Anterior cingulate cortex (tissue), 58 donors: ENCODE measurements around the gene TBC1D19.
A peak's percentile ranks its signal among the peaks of the same experiment; 100 is the strongest.

Experiments
- DNase-seq, 58 donors: peaks; one replicate each; lab custom pipeline; 2025; lab: John Stamatoyannopoulos, UW

The TBC1D19 gene

DNA sequence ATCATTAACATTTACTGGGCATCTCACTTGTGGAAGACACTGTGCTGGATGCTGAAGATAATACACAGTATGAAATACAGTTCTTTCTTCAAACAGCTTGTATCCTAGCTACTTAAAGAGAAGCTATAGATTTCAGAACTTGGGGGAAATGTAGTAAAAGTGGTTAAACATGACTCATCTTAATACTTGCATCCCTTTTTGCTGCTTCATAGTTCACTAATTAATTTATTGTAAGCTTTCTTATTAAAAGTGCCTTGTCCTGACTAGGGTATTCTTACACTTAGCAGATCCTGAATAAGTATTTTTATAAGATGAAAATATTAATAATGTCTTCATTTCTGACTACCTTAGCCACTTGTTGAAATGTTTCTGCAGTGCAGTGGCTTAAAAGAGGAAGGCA lies 144.0 kb downstream of the TBC1D19 start:
- DNase-seq = no peak

DNA sequence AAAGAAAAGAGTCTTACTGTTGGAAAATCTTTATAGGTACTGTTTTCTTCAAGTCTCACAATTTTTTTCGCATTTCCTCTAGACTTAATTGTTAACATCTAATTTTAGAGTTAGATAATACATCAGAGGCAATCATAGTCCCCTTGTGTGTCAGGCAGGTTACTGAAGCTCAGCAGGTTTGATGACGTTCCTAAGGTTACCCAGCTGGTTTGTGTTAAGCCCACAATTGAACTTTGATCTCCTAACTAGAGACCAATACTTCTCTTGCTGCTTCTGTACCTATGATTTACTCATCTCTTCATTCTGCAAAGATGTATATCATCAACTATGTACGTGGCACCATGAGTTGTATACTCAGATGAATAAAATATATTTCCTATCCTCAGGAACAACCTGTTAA lies 145.1 kb downstream of the TBC1D19 start:
- no peak for DNase-seq

DNA sequence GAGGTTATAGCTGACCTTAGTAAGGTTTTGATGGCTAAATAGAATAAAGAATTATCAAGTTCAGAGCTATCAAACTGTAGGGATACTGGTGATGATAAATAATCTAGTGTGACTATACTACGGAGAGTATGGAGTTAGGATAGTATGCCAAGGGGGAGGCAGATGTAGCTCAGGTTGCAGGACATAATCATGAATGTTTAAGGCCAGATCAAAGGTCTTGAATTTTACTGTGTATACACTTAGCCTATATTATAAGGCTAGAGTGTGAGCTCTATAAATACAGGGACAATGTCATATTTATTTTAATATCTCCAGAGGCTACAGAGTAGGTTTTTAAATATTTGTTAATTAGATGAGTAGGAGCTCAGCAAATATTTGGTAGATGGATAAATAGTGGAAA lies 145.7 kb downstream of the TBC1D19 start:
- no peak for DNase-seq

DNA sequence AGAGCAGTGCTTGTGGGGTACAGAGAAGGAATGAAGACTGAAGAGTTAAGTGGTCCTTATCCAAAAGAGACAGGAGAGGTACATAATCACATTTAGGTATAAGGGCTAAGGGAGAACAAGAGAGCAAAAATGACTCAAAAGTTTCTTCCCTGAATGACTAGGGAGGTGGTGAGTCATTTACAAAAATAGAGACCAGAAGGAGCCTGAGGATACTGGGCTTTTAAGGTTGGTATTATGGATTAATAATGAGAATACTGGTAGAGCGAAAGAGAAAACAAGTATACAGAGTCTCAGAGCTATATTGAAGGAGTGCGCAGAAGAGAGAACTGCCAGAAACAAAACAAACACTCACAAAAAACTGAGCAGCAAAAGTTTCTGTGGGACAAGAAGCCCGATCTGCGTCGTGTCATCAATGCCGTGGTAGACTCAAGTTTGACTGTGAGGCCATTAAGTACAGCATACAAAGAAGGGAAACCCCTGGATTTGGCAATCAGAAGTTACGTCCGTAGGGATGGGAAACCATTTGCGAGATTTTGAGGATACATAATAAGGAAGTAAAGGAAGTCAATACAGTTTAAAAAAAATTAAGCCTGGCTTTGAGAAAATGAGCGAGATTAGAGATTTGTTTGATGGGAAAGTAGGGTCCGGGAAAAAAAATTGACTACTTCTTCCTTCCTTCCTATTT lies 147.6 kb downstream of the TBC1D19 start:
- DNase-seq = no peak

DNA sequence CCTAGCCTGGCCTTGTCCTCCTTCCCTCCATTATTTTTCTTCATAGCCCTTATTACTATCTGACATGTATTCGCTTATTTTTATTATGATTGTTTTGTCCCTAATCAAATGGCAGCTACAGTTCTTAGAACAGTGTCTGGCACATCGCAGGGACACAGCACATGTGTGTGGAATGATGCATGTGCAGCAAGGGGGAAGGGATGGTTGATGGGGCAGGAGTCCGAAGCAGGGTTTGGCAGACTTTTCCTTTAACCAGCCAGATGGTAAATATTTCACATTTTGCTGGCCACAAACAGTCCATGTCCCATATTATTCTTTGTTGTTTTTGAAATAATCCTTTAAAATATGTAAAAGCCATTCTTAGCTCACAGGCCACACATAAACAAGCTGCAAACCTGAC lies 148.5 kb downstream of the TBC1D19 start:
- no peak for DNase-seq

DNA sequence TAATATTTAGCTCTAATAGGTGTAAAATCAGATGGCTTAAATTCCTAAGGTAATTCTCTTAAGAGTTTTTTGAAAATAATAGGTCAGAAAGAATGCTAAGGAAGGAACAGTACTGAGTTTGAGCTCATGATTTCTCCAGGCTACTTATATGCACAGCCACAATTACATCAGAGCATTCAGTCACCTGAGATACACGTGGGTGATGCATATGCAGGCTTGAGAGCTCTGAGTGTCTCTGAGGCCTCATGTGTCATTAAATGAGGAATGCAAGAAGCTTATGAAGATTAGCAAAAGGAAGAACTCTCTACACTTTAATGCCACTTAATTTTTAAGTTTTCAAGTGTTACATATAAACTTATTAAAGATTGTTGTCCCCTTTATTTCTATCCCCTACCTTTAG lies 152.7 kb downstream of the TBC1D19 start:
- no peak for DNase-seq

DNA sequence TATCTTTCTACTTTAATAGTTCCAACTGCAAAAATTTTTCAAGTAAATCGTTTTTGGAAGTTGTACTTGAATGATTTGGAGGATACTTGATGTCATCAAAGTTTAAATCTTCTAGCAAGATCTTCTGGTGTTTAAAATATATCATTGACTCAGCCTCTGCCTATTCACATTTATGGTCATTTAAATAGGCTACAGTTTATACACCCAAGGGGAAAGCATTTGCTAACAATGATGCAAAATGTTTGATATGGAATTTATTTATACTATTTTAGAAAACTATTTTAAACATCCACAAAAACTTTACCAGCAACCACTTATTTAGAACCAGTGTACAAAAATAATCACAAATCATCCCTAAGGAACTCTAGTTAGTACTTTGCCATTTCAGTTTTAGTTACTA lies 153.5 kb downstream of the TBC1D19 start:
- DNase-seq = no peak

DNA sequence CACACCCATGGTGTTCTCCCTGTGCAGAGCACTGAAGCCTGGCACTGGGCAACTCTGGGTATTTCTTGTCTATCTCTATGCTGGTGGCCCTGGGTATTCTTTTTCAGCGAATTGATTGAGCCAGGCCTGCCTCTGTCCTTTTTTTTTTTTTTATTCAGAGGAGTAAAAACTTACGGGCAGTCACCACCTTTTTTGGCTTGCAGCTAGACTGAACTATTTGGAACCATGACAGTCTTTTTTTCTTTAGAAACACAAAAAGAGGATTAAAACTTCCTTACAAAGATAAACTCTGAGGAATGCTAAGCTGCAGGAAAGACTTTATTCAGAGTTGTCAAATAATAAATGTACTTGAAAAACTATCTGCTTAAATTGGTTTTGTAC lies 157.6 kb downstream of the TBC1D19 start:
- peak in 9 of 58 donors; percentile 1 to 31 (median 12) for DNase-seq

DNA sequence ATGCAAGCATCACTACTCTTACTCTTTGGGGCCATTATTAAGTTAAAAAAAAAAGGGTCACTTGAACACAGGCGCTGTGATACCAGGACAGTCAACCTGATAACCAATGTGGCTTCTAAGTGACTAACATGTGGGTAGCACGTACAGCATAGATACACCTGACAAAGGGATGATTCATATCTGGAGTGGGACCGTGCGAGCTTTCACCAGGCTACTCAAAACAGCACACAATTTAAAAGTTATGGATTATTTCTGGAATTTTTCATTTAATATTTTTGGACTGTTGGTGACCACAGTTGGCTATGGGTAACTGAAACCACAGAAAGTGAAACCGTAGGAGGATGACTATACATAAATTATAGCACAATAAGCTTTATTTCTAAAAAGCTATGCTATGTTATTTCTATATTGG lies 162.9 kb downstream of the TBC1D19 start:
- no peak for DNase-seq

DNA sequence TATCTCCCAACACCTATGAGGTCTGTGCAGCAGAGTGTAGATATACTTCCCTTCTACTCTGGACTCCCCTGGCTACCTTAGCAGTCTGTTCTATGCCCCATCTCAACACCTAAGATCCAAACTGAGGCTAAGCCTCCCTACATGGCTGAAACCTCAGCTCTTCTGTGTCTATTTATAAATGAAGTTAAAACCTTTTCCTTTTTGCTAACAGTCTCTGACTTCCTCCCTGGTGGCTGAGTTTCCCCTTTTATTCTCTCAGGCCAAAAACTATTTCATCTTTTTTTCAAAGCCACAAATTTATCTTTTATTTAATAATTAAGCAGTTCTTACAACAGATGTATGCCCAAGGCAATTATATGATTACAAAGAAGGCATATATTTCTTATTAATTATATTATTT lies 164.9 kb downstream of the TBC1D19 start:
- DNase-seq = no peak

DNA sequence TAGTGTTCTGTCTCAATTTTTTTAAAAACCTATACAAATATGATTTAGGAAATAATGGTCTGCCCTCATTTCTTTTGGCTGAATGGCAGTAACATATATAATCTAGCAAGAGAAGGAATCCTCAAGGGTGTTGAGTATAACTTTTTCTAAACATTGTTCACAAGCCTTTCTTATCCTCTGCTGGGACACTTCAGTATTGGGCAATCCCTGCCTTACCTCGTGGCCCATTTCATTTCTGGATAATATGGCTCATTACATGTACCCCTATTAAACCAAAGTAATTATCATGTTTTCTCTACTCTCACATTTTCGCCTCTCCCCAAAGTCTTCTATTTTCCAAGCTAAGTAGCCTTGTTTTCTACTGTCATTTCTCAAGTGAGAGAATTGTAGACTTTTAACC lies 166.0 kb downstream of the TBC1D19 start:
- DNase-seq = no peak

DNA sequence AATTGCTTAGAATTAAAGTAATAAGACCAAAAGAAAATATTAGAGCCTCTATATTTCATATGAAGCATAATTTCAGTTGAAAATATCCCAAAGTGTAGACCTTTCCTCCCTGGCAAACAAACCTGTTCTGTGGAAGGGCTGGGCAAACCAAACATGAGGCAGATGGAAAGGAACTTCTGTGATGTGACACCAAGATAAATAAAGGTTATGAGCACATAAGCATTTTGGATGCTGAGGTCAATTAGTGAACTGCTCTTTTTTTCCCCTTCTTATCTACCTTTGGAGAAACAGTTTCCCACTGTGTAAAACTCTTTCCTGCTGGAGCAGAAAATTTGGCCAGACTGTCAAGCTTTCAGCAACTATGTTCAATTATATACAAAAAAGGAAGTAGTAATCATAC lies 167.1 kb downstream of the TBC1D19 start:
- no peak for DNase-seq

DNA sequence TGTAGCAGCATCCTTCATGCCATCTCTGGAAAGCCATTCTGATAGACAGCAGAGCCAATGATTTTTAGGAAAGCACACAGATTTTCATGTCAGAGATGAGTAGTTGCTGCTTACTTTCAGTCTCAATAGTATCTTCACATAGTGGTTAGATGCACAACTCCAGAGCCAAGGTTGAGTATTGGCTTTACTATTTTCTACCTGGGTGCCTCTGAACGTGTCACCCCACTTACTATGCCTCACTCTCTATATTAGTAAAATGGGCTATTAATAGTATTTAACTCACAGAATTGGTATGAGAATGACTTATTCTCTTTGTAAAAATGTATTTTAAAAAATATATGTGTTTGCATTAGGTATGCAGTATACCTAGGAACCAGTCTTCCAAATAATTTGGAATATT lies 168.0 kb downstream of the TBC1D19 start:
- no peak for DNase-seq

DNA sequence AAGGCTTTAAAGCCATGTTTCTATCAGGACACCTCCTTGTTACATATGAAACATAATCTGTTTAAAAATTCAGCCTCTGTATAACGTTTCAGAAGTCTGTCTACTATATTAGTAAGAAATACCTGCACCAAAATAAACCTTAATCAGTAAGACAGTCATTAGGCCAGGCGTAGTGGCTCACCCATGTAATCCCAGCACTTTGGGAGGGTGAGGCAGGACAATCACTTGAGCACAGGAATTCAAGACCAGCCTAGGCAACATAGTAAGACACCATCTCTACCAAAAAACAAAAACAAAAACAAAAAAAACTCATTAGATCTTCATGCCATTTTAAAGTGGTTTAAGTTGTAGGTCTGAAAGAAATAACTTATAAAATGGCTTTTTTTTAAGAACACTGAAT lies 169.3 kb downstream of the TBC1D19 start:
- no peak for DNase-seq

DNA sequence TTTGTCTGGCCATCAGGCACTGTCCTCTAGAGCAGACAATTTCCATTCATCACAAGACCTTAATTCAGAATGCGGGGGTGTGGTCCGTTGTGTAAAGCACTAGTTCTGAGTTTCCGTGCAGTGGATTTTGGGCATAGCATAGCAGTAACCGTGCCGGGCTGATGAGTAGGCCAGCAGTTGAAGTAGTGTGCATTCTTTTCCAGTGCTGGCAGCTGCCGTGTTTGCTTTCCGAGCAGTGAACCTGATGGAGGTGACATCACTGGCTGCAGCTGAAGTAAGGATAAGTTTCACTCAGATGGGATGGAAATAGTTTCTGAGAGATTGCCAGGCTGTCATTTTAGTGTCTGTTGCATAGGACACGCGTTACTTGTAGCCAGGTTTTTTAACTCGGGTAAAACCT lies 169.7 kb downstream of the TBC1D19 start:
- DNase-seq = peak in 1 of 58 donors; percentile 2

DNA sequence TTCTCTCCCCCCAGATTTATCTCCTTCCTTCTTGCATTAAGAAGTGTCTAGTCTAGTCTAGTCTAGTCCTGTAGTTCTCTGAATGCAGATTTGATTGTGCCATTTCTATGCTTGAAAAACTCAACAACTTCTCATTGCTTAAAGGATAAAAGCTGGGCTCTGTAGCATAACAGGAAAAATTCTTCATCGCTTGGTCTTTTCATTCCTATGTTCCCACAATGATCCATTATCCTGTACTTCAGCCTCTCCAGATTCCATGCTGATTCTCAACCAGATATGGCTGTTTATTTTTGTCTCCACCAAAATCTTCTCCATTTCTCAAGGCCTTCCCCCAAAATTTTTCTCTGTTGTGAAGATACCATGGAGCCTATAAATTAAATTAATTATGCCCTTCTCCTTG lies 173.9 kb downstream of the TBC1D19 start:
- DNase-seq = no peak

DNA sequence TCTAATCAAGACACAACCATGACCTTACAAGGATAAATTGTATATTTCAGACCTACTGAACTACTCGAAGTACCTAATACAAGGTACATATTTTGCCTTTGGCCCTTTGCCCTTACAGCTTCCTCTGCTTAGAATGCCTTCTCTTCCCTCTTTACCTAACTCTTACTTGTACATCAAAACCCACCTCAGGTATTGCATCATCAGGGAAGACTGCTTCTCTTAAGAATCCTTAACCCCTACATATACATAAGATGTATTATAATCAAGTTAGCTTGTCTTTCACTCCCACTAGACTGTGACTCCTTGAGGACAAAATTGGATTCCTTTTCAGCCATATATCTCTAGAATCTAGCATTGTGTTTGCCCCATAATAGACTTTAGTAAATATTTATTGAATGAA lies 175.0 kb downstream of the TBC1D19 start:
- DNase-seq = no peak

DNA sequence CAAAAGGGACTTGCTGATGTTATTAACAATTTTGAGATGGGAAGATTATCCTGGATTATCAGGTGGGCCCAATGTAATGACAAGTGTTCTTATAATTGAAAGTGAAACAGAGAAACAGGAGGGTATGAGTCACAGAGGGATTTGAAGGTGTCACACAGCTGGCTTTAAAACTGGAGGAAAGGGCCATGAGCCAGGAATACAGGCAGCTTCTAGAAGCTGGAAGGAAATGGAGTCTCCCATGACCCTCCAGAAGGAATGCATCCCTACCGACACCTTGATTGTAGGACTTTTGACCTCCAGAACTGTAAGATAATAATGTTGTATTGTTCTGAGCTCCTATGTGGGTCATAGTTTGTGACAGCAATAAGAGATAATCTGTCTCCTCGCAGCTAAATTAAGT lies 178.8 kb downstream of the TBC1D19 start:
- no peak for DNase-seq

DNA sequence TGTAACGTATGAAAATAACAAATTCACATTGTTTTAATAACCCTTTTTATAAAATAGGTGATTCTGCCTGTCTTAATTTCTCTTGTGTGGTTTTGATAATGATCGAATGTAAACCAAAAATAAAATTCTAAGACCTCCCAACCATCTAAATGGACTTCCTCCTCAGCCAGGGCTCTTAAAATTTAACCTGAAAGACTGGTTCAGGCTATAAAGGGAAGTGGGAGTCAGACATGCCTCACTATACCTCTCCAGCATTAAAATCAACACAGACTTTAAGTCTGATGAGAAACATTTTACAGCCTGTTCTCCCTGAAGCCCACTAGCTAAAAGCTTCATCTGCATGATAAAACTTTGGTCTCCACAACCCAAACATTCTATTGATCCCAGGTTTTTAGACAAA lies 179.2 kb downstream of the TBC1D19 start:
- DNase-seq = no peak

DNA sequence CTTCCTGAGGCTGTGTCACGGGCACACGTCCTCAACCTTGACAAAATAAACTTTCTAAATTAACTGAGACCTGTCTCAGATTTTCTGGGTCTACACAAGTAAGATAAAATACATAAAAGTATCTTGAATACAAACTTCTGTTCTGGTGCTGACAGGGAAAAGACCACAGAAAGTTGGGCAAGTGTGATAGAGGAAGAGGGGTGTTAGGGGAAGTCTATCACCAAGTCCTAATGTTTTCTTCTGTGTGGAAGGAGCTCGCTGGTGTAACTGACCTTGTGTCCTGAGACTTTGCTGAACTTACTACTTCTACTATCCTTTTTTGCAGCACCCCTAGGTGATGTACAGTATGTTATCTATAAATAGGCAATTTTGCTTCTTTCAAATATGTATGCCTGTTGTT lies 179.8 kb downstream of the TBC1D19 start:
- DNase-seq = no peak

DNA sequence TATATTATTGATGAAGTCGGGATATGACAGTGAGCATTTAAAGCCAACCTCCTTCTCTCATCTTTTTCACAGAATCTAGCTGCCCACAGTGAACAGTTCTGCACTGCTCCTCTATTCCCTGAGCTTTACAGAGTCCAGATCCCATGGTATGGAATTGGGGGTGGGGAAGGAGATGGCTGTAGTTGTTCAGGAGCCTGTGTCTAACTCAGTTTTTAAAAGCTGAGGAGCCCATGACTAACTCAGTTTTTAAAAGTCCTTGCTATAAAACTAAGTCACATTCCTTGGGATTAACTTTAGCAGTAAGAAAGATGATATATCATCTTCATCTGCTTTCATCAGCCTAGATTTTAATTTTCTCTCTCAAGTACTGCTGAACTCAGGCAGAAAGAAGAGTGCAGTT lies 180.3 kb downstream of the TBC1D19 start:
- DNase-seq = no peak

DNA sequence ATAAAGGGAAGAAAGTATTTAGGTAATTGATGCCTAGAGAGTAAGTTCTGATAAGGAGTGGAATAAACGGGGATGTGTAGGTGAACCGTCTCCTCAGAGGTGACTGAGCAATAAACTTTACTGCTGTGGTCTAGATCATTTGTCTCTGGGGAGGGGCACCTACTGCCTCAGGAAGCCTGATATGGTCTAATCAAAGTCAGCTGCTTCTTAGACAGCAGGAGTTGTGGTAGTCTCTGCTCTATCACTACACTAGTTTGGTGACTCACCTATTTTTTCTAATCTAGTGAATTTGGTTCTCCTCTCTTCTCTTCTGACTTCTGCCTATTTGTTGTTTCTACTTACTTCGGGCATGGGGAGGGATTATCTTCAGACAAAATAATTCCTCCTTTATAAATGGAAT lies 181.6 kb downstream of the TBC1D19 start:
- no peak for DNase-seq

DNA sequence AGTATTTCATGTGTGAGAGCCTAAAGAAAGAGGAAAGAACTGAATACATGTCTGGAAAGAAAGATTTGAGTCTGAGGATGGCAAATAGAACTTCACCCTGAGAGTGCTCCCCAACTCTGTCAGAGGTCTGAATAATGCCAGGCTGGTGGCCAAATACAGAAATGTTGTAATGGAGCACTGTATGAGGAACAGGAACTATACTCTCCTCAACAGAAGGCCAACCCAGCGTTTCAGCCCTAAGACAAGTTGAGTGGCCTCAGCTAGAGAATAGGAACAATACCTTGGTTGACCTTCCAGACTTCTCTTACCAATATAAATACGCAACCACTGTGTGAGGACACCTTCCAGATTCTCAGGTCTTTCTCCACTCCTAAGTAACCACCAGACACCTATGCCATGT lies 182.3 kb downstream of the TBC1D19 start:
- DNase-seq = no peak
